GM12878 (cell line): ENCODE data around the gene FOXP4. TPM values are rescaled to one million over a fixed set of nuclear protein-coding genes. Genes with fewer than 3 reads are reported as not detected.
A peak's percentile ranks its signal among the peaks of the same experiment; 100 is the strongest.

Experiments
- ATAC-seq: fragments of 200-7000 bp; cut with Tn5 transposase; 3 replicates; pipeline ENCODE4 v1.9.1; 2020; ENCODE audit warnings: mild to moderate bottlenecking, moderate library complexity
- BruUV-seq: library from RNA; stranded (reverse); fragments of 400-500 nt; replicated peaks from 2 replicates; lab custom pipeline; 2021; lab: Mats Ljungman, UMichigan
- CTCF ChIA-PET: fragments of 300-600 bp; sonication (Branson Sonifier 250); formaldehyde crosslinking; extraction: SDS; loops from one replicate; lab custom pipeline; 2021; ENCODE audit warnings: inconsistent platforms; lab: Yijun Ruan, JAX
- POLR2A ChIA-PET: fragments of 350-600 bp; formaldehyde crosslinking; extraction: SDS; loops from one replicate; lab custom pipeline; 2021; ENCODE audit warnings: inconsistent platforms; lab: Charles Lee
- RAD21 ChIA-PET: fragments of 300-600 bp; sonication (Branson Sonifier 250); formaldehyde crosslinking; loops from one replicate; lab custom pipeline; 2023; ENCODE audit warnings: antibody characterized with exemption; ENCODE audit not compliant: unreplicated experiment; lab: Charles Lee
- SMC1A ChIA-PET: fragments of 300-600 bp; sonication (Branson Sonifier 250); formaldehyde crosslinking; loops from one replicate; lab custom pipeline; 2023; ENCODE audit not compliant: unreplicated experiment, uncharacterized antibody; lab: Charles Lee
- DNase-seq: peaks from one replicate; pipeline ENCODE4 v3.0.0-alpha.2; 2011; ENCODE audit warnings: low read depth, low spot score
- FAIRE-seq: peaks from 3 replicates; lab custom pipeline; 2011; peaks lifted over from hg19 to GRCh38; lab: Jason Lieb, UNC
- H2AFZ ChIP-seq: 2 replicates; pipeline ENCODE4 v1.6.0; 2011; ENCODE audit warnings: low read depth, low read length, control low read depth; ENCODE audit not compliant: control insufficient read depth
- H3K27ac ChIP-seq: 2 replicates; pipeline ENCODE4 v1.5.1; 2011; ENCODE audit warnings: control low read depth; ENCODE audit not compliant: control insufficient read depth, insufficient read depth
- H3K27me3 ChIP-seq, 2 experiments: replicated peaks in 1 of 2; 2 replicates each; pipeline versions ENCODE4 v1.6.0 to v1.6.1; 2011; ENCODE audit warnings: low read length in 1 of 2; ENCODE audit not compliant: control insufficient read depth in 2 of 2, insufficient read depth in 2 of 2
- H3K36me3 ChIP-seq, 2 experiments: 2 replicates each; pipeline ENCODE4 v1.5.1; 2011; ENCODE audit warnings: low read length in 1 of 2; ENCODE audit not compliant: control insufficient read depth in 2 of 2, insufficient read depth in 2 of 2
- H3K4me1 ChIP-seq: 2 replicates; pipeline ENCODE4 v1.6.1; 2011; ENCODE audit warnings: mild to moderate bottlenecking, low read length, moderate library complexity, mixed read lengths; ENCODE audit not compliant: control insufficient read depth, insufficient read depth
- H3K4me2 ChIP-seq: 2 replicates; pipeline ENCODE4 v1.6.0; 2011; ENCODE audit warnings: control low read depth; ENCODE audit not compliant: control insufficient read depth, insufficient read depth
- H3K4me3 ChIP-seq: fragments of 200-600 bp; sonication (generic); 2 replicates; pipeline ENCODE4 v1.5.1; 2016
- H3K79me2 ChIP-seq: 2 replicates; pipeline ENCODE4 v1.6.0; 2011; ENCODE audit warnings: low read length; ENCODE audit not compliant: control insufficient read depth, insufficient read depth
- H3K9ac ChIP-seq: 2 replicates; pipeline ENCODE4 v1.8.0; 2011; ENCODE audit warnings: low read length, control low read depth, mixed read lengths; ENCODE audit not compliant: control insufficient read depth, insufficient read depth
- H3K9me3 ChIP-seq: replicated peaks from 3 replicates; pipeline ENCODE4 v1.5.1; 2011; ENCODE audit warnings: mild to moderate bottlenecking, low read length; ENCODE audit not compliant: control insufficient read depth, insufficient read depth
- H4K20me1 ChIP-seq: 2 replicates; pipeline ENCODE4 v1.6.0; 2011; ENCODE audit not compliant: control insufficient read depth, insufficient read depth
- CTCF ChIP-seq, 3 experiments: IDR thresholded peaks in 2 of 3; conservative IDR thresholded peaks in 1 of 3; 2 replicates each; pipeline ENCODE4 v1.5.1; 2011; ENCODE audit warnings: low read depth in 3 of 3, low read length in 3 of 3, mild to moderate bottlenecking in 3 of 3, control low read depth in 2 of 3, moderate library complexity in 2 of 3, inconsistent platforms in 1 of 3, mixed read lengths in 1 of 3; ENCODE audit not compliant: control insufficient read depth in 2 of 3, insufficient read depth in 1 of 3; ENCODE audit errors: extremely low read depth in 1 of 3
- ELK1 ChIP-seq: IDR thresholded peaks from 2 replicates; pipeline ENCODE4 v1.6.1; 2012; ENCODE audit warnings: low read depth, low read length, improper control_type of control experiment
- ESRRA ChIP-seq: IDR thresholded peaks from 2 replicates; pipeline ENCODE4 v1.6.1; 2012; ENCODE audit warnings: mild to moderate bottlenecking, low read length, improper control_type of control experiment
- FOXK2 ChIP-seq: fragments of 450-650 bp; IDR thresholded peaks from 2 replicates; pipeline ENCODE4 v1.6.1; 2017; ENCODE audit warnings: mild to moderate bottlenecking, moderate library complexity
- LARP7 ChIP-seq: fragments of 450-650 bp; IDR thresholded peaks from 2 replicates; pipeline ENCODE4 v1.6.1; 2017; ENCODE audit warnings: mild to moderate bottlenecking
- NR2C2 ChIP-seq: IDR thresholded peaks from 2 replicates; pipeline ENCODE4 v1.6.1; 2011; ENCODE audit warnings: borderline replicate concordance, low read depth; ENCODE audit not compliant: control insufficient read depth, insufficient read length
- PAX5 ChIP-seq: IDR thresholded peaks from 2 replicates; pipeline ENCODE4 v1.6.1; 2011; ENCODE audit warnings: low read depth, low read length, borderline replicate concordance
- POLR2AphosphoS5 ChIP-seq: IDR thresholded peaks from 2 replicates; pipeline ENCODE4 v1.6.1; 2011; ENCODE audit warnings: mild to moderate bottlenecking, low read length, inconsistent platforms
- RAD51 ChIP-seq: fragments of 450-650 bp; IDR thresholded peaks from 2 replicates; pipeline ENCODE4 v1.6.1; 2016; ENCODE audit warnings: moderate library complexity, mild to moderate bottlenecking, inconsistent platforms
- RCOR1 ChIP-seq: conservative IDR thresholded peaks from 2 replicates; pipeline ENCODE4 v1.6.1; 2012; ENCODE audit warnings: low read depth, low read length, improper control_type of control experiment
- SMC3 ChIP-seq: IDR thresholded peaks from 2 replicates; pipeline ENCODE4 v1.6.1; 2011; ENCODE audit warnings: low read length, improper control_type of control experiment, borderline replicate concordance
- TCF3 ChIP-seq: IDR thresholded peaks from 2 replicates; pipeline ENCODE4 v1.6.1; 2012; ENCODE audit warnings: low read depth, mild to moderate bottlenecking, low read length, borderline replicate concordance; ENCODE audit not compliant: insufficient read depth
- YBX1 ChIP-seq: fragments of 450-650 bp; IDR thresholded peaks from 2 replicates; pipeline ENCODE4 v1.6.1; 2016; ENCODE audit warnings: antibody characterized with exemption
- ZNF384 ChIP-seq: IDR thresholded peaks from 2 replicates; pipeline ENCODE4 v1.6.1; 2012; ENCODE audit warnings: low read depth, mild to moderate bottlenecking, low read length, improper control_type of control experiment, borderline replicate concordance
- ZNF622 ChIP-seq: fragments of 450-650 bp; IDR thresholded peaks from 2 replicates; pipeline ENCODE4 v1.6.1; 2017; ENCODE audit warnings: mild to moderate bottlenecking, inconsistent platforms
- WGBS: methylation state at CpG from one replicate; pipeline ENCODE4 v1.1.6; 2016; ENCODE audit warnings: low lambda C conversion rate; ENCODE audit not compliant: insufficient replicate concordance, insufficient coverage; ENCODE audit errors: missing lambda C conversion rate; 5-methylcytosine and 5-hydroxymethylcytosine counted together
- in situ Hi-C: fragments of 300-500 bp; cut with MboI; formaldehyde crosslinking; loops from 9 replicates; pipeline ENCODE4 v1.14.3; 2018; ENCODE audit warnings: mixed read lengths
- intact Hi-C: fragments of 100-400 bp; cut with micrococcal nuclease; formaldehyde crosslinking; loops from one replicate; pipeline ENCODE4 v1.14.2; 2022; ENCODE audit not compliant: unreplicated experiment
- polyA plus RNA-seq, 11 experiments: library from polyadenylated mRNA; depleted of rRNA in 4 of 11; unstranded in 6 of 11; stranded (reverse) in 5 of 11; fragments of >200 nt; fragmentation: Nextera tagmentation in 4 of 11; fragmentation: Illumina TruSeq in 1 of 11; extraction: Ambion mirVana in 4 of 11; extraction: Trizol in 1 of 11; gene quantifications; 1 replicate in 1 of 11; 2 replicates in 10 of 11; pipeline versions ENCODE4 v1.2.1 to v1.2.3, GENCODE V29; 2011 to 2016; ENCODE audit warnings: inconsistent platforms in 2 of 11, missing spikeins in 2 of 11, low read depth in 1 of 11
- total RNA-seq, 4 experiments: library from RNA; depleted of rRNA in 3 of 4; stranded (reverse); fragments of >200 nt in 3 of 4; fragmentation: Illumina TruSeq in 1 of 4; extraction: Trizol in 1 of 4; gene quantifications; 2 replicates each; pipeline versions ENCODE4 v1.2.1 to v1.2.3, GENCODE V29; 2013 to 2021

The FOXP4 gene
- total and polyA plus RNA-seq, 10 of the 15 experiments (the other 5 are each of a cell fraction or from before 2014, with no cell fraction given), result 0.31 to 46.1 (median 2.3) TPM

- SMC1A ChIA-PET, result interaction anchor here (0.7 kb wide), 1 partner anchor 234 kb away, joined by 3 read pairs; no protein-coding TSS in a partner anchor
- intact Hi-C loops (loop anchor here (10.0 kb wide), 1 partner anchor 439 kb away; no protein-coding TSS in a partner anchor), in situ Hi-C loops (loop anchor here (10.0 kb wide), 2 partner anchors 79 to 439 kb away; no protein-coding TSS in a partner anchor)
- Histone ChIP-seq H3K4me3 (no peak overlapping the region), H2AFZ (no peak overlapping the region), H3K4me1 (no peaks in the 10 kb centered on the region), H4K20me1 (no peaks in the 10 kb centered on the region), H3K79me2 (no peaks in the 10 kb centered on the region), H3K27ac (no peak overlapping the region), H3K36me3 (no peaks in the 10 kb centered on the region), H3K27me3 (no peaks in the 10 kb centered on the region; a peak in 1 of 4 replicates), H3K9me3 (no peaks in the 10 kb centered on the region), H3K4me2 (no peak overlapping the region), H3K9ac (no peak overlapping the region)
- TF ChIP-seq PAX5, result no peak
- TF ChIP-seq CTCF (IDR thresholded peaks at IDR 0.05 in 2 of 3, conservative IDR thresholded peaks at IDR 0.05 in 1 of 3; ENCODE audit: control insufficient read depth in 2 of 3, extremely low read depth in 1 of 3, insufficient read depth in 1 of 3, low read depth in 3 of 3, low read length in 3 of 3), result 0 out of 6 replicates have a peak, but pooled peaks of 1 of the 3 experiments have one; percentile 13
- ATAC-seq (no peak), DNase-seq (no peak), FAIRE-seq (no peak)
- POLR2A ChIA-PET, result interaction anchor here (0.7 kb wide), 1 partner anchor 87 kb away, joined by 3 read pairs; no protein-coding TSS in a partner anchor
- WGBS, result 0% methylated on average over 3 of the region's 3 CpGs
- CTCF ChIA-PET, result interaction anchor here (1.0 to 2.0 kb wide), 4 partner anchors 74 to 181 kb away, joined by 3 to 7 read pairs (median 5); no protein-coding TSS in a partner anchor
- RAD21 ChIA-PET, result no interaction called here
- BruUV-seq, result no TSS peak
Measured at GRCh38 chr6:41605649-41606048, 59.5 kb downstream of the FOXP4 start.

- intact Hi-C loops, result loop anchor here (10.0 kb wide), 1 partner anchor 438 kb away; no protein-coding TSS in a partner anchor
- 47% methylated on average over 5 of the region's 5 CpGs for WGBS
- Histone ChIP-seq H3K27me3 (no peaks in the 10 kb centered on the region; a peak in 1 of 4 replicates), H3K9ac (no peak overlapping the region), H4K20me1 (no peaks in the 10 kb centered on the region), H3K4me1 (no peaks in the 10 kb centered on the region), H3K27ac (no peak overlapping the region), H3K9me3 (no peaks in the 10 kb centered on the region), H3K4me3 (no peak overlapping the region), H3K36me3 (no peaks in the 10 kb centered on the region), H2AFZ (no peak overlapping the region), H3K4me2 (no peak overlapping the region), H3K79me2 (no peaks in the 10 kb centered on the region)
- FAIRE-seq (no peak), ATAC-seq (no peak), DNase-seq (no peak)
- SMC1A ChIA-PET, result interaction anchor here (0.6 to 1.2 kb wide), 2 partner anchors 74 to 183 kb away, joined by 3 to 4 read pairs; no protein-coding TSS in a partner anchor
- CTCF ChIA-PET, result interaction anchor here (1.0 to 2.0 kb wide), 4 partner anchors 72 to 169 kb away, joined by 3 to 7 read pairs (median 4); no protein-coding TSS in a partner anchor
- in situ Hi-C loops, result loop anchor here (10.0 kb wide), 2 partner anchors 78 to 438 kb away; no protein-coding TSS in a partner anchor
- BruUV-seq, result no TSS peak
- POLR2A ChIA-PET, result no interaction called here
- RAD21 ChIA-PET, result no interaction called here
- TF ChIP-seq ZNF384 (no peak), SMC3 (no peak), YBX1 (no peak), ZNF622 (no peak), FOXK2 (no peak), LARP7 (no peak), TCF3 (no peak), RCOR1 (no peak), POLR2AphosphoS5 (no peak), ESRRA (no peak), RAD51 (no peak), NR2C2 (no peak), ELK1 (no peak)
Measured at GRCh38 chr6:41607036-41607435, 60.9 kb downstream of the FOXP4 start.
